Liver (tissue), 9 donors: ENCODE measurements around the gene DSTN. TPM values are rescaled to one million over a fixed set of nuclear protein-coding genes. Genes with fewer than 3 reads are reported as not detected.

Source experiments
- DNase-seq: peaks from one replicate; pipeline ENCODE4 v3.0.0-alpha.2; 2017; ENCODE audit warnings: low spot score
- H3K27ac ChIP-seq, 2 donors: one replicate each; pipeline ENCODE4 v1.7.0; 2013; ENCODE audit warnings: inconsistent platforms in 2 of 2, low read length in 2 of 2, control low read depth in 1 of 2, low read depth in 1 of 2, mild to moderate bottlenecking in 1 of 2
- H3K27me3 ChIP-seq, 4 donors: one replicate each; pipeline versions ENCODE4 v1.6.1 to v1.7.0; 2013; ENCODE audit warnings: low read length in 3 of 4, inconsistent platforms in 1 of 4, mild to moderate bottlenecking in 1 of 4, moderate library complexity in 1 of 4; ENCODE audit not compliant: control insufficient read depth in 4 of 4, insufficient read depth in 4 of 4
- H3K36me3 ChIP-seq, 4 donors: one replicate each; pipeline versions ENCODE4 v1.6.1 to v1.7.0; 2013; ENCODE audit warnings: low read length in 3 of 4, mild to moderate bottlenecking in 3 of 4, low read depth in 1 of 4, moderate library complexity in 1 of 4; ENCODE audit not compliant: control insufficient read depth in 4 of 4, insufficient read depth in 3 of 4
- H3K4me1 ChIP-seq, 4 donors: one replicate each; pipeline versions ENCODE4 v1.6.1 to v1.7.0; 2013; ENCODE audit warnings: low read length in 3 of 4, mild to moderate bottlenecking in 3 of 4, moderate library complexity in 1 of 4; ENCODE audit not compliant: control insufficient read depth in 4 of 4, insufficient read depth in 4 of 4
- H3K4me3 ChIP-seq, 3 donors: one replicate each; pipeline versions ENCODE4 v1.6.1 to v1.7.0; 2013; ENCODE audit warnings: low read length in 3 of 3, control low read depth in 1 of 3, low read depth in 1 of 3, mild to moderate bottlenecking in 1 of 3
- H3K9ac ChIP-seq, 2 donors: one replicate each; pipeline ENCODE4 v1.7.0; 2013; ENCODE audit warnings: low read length in 2 of 2, mild to moderate bottlenecking in 2 of 2, moderate library complexity in 2 of 2, control low read depth in 1 of 2, low read depth in 1 of 2
- H3K9me3 ChIP-seq, 4 donors: one replicate each; pipeline versions ENCODE4 v1.6.1 to v1.7.0; 2013; ENCODE audit warnings: low read length in 3 of 4; ENCODE audit not compliant: control insufficient read depth in 4 of 4
- GABPA ChIP-seq, 2 donors: IDR thresholded peaks in 1 of 2; conservative IDR thresholded peaks in 1 of 2; 2 replicates each; pipeline ENCODE4 v1.6.1; 2016; ENCODE audit warnings: antibody characterized with exemption in 2 of 2, mild to moderate bottlenecking in 1 of 2, moderate library complexity in 1 of 2
- HNF4A ChIP-seq, 2 donors: conservative IDR thresholded peaks; 2 replicates each; pipeline ENCODE4 v1.6.1; 2016; ENCODE audit warnings: antibody characterized with exemption in 2 of 2, mild to moderate bottlenecking in 2 of 2
- HNF4G ChIP-seq: IDR thresholded peaks from 2 replicates; pipeline ENCODE4 v1.6.1; 2016; ENCODE audit warnings: antibody characterized with exemption
- JUND ChIP-seq, 2 donors: IDR thresholded peaks; 2 replicates each; pipeline ENCODE4 v1.6.1; 2016; ENCODE audit warnings: antibody characterized with exemption in 2 of 2
- NR2F2 ChIP-seq: IDR thresholded peaks from 2 replicates; pipeline ENCODE4 v1.6.1; 2016; ENCODE audit warnings: antibody characterized with exemption
- RAD21 ChIP-seq, 2 donors: IDR thresholded peaks; 2 replicates each; pipeline ENCODE4 v1.6.1; 2016; ENCODE audit warnings: antibody characterized with exemption in 2 of 2, mild to moderate bottlenecking in 2 of 2
- RXRA ChIP-seq, 2 donors: IDR thresholded peaks; 2 replicates each; pipeline ENCODE4 v1.6.1; 2017 to 2018; ENCODE audit warnings: antibody characterized with exemption in 2 of 2, mild to moderate bottlenecking in 1 of 2
- SP1 ChIP-seq: IDR thresholded peaks from 2 replicates; pipeline ENCODE4 v1.6.1; 2018; ENCODE audit warnings: antibody characterized with exemption, mild to moderate bottlenecking
- TAF1 ChIP-seq: conservative IDR thresholded peaks from 2 replicates; pipeline ENCODE4 v1.6.1; 2016; ENCODE audit warnings: antibody characterized with exemption, mild to moderate bottlenecking
- YY1 ChIP-seq: IDR thresholded peaks from 2 replicates; pipeline ENCODE4 v1.6.1; 2016; ENCODE audit warnings: antibody characterized with exemption, mild to moderate bottlenecking
- WGBS: extraction: QIAGEN DNeasy Blood & Tissue Kit; methylation state at CpG from one replicate; pipeline ENCODE4 v1.1.7; 2013; 5-methylcytosine and 5-hydroxymethylcytosine counted together
- polyA plus RNA-seq, 2 donors: library from polyadenylated mRNA; stranded (reverse) in 1 of 2; unstranded in 1 of 2; fragments of 200-250 nt in 1 of 2; fragments of >200 nt in 1 of 2; fragmentation: Nextera tagmentation in 1 of 2; extraction: Ambion mirVana in 1 of 2; gene quantifications; one replicate each; pipeline versions ENCODE4 v1.2.1 to v1.2.3, GENCODE V29; 2013 to 2015
- total RNA-seq, 2 donors: library from RNA; depleted of rRNA; stranded (reverse); fragments of >200 nt; gene quantifications; one replicate each; pipeline ENCODE4 v1.2.3, GENCODE V29; 2014
- TF ChIP-seq, protein P1 (sequence below): IDR thresholded peaks from 2 replicates; pipeline ENCODE4 v1.6.1; 2016; ENCODE audit warnings: antibody characterized with exemption
- TF ChIP-seq, protein P2 (sequence below): IDR thresholded peaks from 2 replicates; pipeline ENCODE4 v1.6.1; 2016; ENCODE audit warnings: antibody characterized with exemption
- TF ChIP-seq, protein P3 (sequence below): IDR thresholded peaks from 2 replicates; pipeline ENCODE4 v1.6.1; 2016; ENCODE audit warnings: antibody characterized with exemption, mild to moderate bottlenecking
- TF ChIP-seq, protein P4 (sequence below): IDR thresholded peaks from 2 replicates; pipeline ENCODE4 v1.6.1; 2016; ENCODE audit warnings: antibody characterized with exemption
- donor health status: healthy.
- donor health status: healthy.
- donor health status: healthy.
- donor health status: healthy.
- donor health status: healthy.

DSTN gene
- total and polyA plus RNA-seq, 4 donors = 39.9 to 137 (median 108) TPM

DNA sequence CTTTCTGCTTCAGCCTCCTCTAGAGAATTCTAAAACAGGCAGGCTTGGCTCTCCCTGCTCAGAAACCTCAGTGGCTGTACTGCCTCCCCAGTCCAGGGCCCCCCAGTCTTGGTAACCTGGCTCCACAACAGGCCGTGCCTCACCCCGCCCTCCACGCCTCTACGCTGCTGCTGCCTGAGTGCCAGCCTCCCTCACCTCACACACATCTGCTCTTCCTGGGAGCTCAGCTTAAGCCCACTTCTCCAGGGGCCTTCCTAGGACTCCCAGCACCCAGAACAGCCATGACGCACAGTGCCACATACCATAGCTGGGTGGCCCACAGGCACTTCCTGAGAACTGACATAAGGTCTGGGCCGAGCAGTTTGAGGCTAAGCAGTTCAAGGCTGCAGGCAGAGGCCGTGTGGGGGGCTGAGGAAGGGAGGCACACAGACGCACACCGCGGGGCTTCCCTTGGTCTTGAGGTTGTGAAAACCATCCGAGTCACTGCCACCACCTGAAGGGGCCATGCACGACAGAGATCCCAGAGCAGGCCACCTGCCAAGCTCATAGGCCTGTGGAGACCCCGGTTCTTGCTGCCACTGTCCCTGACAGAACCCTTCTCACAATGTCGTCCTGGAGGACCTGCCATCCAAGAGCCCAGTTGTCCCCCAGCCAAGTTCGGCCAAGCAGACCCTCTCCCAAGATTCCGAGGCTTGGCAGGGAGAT lies 42.6 kb downstream of the DSTN start (continued):
- TF ChIP-seq TAF1 (no peak), SP1 (no peak), RXRA (IDR thresholded peaks at IDR 0.05) (no peak)

DNA sequence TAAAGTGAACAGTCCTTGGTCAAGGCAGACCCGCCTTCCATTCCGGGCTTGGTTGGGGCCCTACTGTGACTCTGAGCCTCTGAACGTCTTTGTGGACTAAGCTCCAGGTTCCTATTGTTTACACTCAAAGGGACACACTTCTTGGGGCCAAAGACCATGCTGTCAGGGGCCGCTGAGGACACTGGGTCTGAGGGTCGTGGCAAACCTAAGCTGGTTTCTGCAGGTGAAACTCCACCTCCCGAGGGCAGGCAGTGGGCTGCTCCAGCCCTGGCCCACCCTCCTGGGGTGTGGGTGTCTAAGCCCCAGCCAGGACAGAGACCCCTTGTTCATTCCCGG lies 43.1 kb downstream of the DSTN start:
- peaks cover 0 to 8% (median 3%) of the 10 kb centered on the region in 4 donors for H3K4me1 ChIP-seq
- no peak overlapping the region for H3K9ac ChIP-seq
- 66% methylated on average over 7 of the region's 7 CpGs for WGBS
- H3K27me3 ChIP-seq = no peaks in the 10 kb centered on the region
- no peak for DNase-seq
- H3K36me3 ChIP-seq = peaks cover 17 to 40% (median 21%) of the 10 kb centered on the region in 4 donors
- TF ChIP-seq HNF4G (no peak), TAF1 (no peak), RXRA (IDR thresholded peaks at IDR 0.05) (no peak), JUND (IDR thresholded peaks at IDR 0.05) (no peak), GABPA (IDR thresholded peaks at IDR 0.05 in 1 of 2, conservative IDR thresholded peaks at IDR 0.05 in 1 of 2) (no peak)
- TF ChIP-seq, protein P1, sequence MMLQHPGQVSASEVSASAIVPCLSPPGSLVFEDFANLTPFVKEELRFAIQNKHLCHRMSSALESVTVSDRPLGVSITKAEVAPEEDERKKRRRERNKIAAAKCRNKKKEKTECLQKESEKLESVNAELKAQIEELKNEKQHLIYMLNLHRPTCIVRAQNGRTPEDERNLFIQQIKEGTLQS = no peak
- TF ChIP-seq, protein P2, sequence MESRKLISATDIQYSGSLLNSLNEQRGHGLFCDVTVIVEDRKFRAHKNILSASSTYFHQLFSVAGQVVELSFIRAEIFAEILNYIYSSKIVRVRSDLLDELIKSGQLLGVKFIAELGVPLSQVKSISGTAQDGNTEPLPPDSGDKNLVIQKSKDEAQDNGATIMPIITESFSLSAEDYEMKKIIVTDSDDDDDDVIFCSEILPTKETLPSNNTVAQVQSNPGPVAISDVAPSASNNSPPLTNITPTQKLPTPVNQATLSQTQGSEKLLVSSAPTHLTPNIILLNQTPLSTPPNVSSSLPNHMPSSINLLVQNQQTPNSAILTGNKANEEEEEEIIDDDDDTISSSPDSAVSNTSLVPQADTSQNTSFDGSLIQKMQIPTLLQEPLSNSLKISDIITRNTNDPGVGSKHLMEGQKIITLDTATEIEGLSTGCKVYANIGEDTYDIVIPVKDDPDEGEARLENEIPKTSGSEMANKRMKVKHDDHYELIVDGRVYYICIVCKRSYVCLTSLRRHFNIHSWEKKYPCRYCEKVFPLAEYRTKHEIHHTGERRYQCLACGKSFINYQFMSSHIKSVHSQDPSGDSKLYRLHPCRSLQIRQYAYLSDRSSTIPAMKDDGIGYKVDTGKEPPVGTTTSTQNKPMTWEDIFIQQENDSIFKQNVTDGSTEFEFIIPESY = no peak
- TF ChIP-seq, protein P3, sequence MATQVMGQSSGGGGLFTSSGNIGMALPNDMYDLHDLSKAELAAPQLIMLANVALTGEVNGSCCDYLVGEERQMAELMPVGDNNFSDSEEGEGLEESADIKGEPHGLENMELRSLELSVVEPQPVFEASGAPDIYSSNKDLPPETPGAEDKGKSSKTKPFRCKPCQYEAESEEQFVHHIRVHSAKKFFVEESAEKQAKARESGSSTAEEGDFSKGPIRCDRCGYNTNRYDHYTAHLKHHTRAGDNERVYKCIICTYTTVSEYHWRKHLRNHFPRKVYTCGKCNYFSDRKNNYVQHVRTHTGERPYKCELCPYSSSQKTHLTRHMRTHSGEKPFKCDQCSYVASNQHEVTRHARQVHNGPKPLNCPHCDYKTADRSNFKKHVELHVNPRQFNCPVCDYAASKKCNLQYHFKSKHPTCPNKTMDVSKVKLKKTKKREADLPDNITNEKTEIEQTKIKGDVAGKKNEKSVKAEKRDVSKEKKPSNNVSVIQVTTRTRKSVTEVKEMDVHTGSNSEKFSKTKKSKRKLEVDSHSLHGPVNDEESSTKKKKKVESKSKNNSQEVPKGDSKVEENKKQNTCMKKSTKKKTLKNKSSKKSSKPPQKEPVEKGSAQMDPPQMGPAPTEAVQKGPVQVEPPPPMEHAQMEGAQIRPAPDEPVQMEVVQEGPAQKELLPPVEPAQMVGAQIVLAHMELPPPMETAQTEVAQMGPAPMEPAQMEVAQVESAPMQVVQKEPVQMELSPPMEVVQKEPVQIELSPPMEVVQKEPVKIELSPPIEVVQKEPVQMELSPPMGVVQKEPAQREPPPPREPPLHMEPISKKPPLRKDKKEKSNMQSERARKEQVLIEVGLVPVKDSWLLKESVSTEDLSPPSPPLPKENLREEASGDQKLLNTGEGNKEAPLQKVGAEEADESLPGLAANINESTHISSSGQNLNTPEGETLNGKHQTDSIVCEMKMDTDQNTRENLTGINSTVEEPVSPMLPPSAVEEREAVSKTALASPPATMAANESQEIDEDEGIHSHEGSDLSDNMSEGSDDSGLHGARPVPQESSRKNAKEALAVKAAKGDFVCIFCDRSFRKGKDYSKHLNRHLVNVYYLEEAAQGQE = no peak
- TF ChIP-seq, protein P4, sequence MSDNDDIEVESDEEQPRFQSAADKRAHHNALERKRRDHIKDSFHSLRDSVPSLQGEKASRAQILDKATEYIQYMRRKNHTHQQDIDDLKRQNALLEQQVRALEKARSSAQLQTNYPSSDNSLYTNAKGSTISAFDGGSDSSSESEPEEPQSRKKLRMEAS = no peak
- no peaks in the 10 kb centered on the region for H3K9me3 ChIP-seq
- no peak overlapping the region for H3K27ac ChIP-seq
- no peak overlapping the region for H3K4me3 ChIP-seq

DNA sequence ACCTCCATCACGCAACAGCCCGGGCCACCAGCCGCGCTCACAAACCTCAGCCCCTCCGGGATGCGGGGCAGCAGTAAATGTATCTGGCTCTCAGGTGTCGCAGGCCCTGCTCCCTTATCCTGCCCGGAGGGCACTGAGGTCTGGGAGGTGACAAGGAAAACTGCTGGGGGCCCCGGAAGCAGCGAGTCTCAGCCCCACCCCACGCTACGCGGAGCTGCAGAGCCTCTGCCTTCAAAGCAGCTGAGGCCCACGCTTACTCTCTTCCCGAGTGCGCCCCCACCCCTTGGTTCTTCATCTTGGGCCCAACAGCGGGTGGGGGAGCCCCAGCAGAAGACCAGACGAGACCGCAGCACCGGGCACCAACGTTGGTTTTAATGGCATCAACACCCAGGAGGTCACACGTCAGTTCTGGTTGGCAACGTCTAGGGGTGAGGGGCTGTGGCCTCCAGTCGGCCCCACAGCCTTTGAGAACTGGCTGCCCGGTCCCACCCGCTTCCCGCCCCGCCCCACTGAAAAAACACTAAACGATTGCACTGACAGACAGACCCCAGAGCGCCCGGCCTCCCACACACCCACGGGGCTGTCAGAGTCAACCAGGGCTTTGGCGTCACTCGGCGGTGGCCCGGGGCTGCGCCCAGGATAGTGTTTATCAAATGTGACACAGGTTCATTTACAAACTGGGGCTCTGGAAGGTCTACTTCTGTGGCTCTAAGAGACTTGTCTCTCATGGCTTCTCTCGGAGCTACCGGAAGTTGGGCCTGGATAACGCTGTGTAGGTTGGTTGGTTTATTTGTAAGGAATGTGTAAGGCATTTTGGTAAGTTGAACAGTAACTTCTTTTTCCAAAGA lies 43.7 kb downstream of the DSTN start:
- peaks cover 23 to 45% (median 27%) of the 10 kb centered on the region in 4 donors for H3K36me3 ChIP-seq
- no peak overlapping the region for H3K27ac ChIP-seq
- H3K4me3 ChIP-seq = no peak overlapping the region
- no peaks in the 10 kb centered on the region for H3K9me3 ChIP-seq
- H3K27me3 ChIP-seq = no peaks in the 10 kb centered on the region
- peaks cover 0 to 8% (median 3%) of the 10 kb centered on the region in 4 donors for H3K4me1 ChIP-seq
- no peak overlapping the region for H3K9ac ChIP-seq
- WGBS = 84% methylated on average over 40 of the region's 40 CpGs
- DNase-seq = peak; percentile 35
- TF ChIP-seq NR2F2 (no peak), GABPA (IDR thresholded peaks at IDR 0.05 in 1 of 2, conservative IDR thresholded peaks at IDR 0.05 in 1 of 2) (no peak), YY1 (no peak), HNF4A (conservative IDR thresholded peaks at IDR 0.05) (no peak), JUND (IDR thresholded peaks at IDR 0.05) (no peak), RAD21 (IDR thresholded peaks at IDR 0.05) (no peak), TAF1 (no peak)
- TF ChIP-seq, protein P4 = no peak
- TF ChIP-seq, protein P1 = no peak
- TF ChIP-seq, protein P3 = no peak
- TF ChIP-seq, protein P2 = no peak
